ENCODE data around the gene HPS1.

HPS1 gene

DNA sequence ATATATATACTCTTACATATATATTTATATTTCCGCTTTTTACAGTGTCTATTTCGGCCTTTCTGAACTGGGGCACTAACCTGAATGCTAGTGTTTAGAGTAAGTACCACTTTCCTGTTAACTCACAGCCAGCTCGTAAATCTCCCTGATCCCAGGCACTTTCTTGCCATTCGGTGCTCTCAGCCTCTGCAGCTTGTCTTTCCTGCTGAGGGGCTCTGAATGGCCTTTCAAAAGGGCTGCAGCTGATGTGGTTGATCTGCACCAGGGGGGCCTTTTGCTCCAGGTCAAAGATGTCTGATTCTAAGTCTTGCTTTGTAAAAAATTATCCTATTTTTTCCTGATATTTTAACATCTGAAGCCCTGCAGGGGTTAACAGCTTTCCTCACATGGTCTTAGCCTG lies 25.5 kb upstream of the HPS1 start:
- Histone ChIP-seq H3K4me1 (ENCODE audit: control insufficient read depth, low read length) (peaks cover 54% of the 10 kb centered on the region), H4K20me1 (ENCODE audit: control insufficient read depth, insufficient read depth, low read depth, low read length) (no peaks in the 10 kb centered on the region), H3K9me3 (ENCODE audit: control insufficient read depth, insufficient read depth, low read length) (no peaks in the 10 kb centered on the region), H3K9me2 (replicated peaks; ENCODE audit: control insufficient read depth, low read length) (no peaks in the 10 kb centered on the region), H3K36me3 (ENCODE audit: control insufficient read depth, low read length) (no peaks in the 10 kb centered on the region), H3K4me2 (ENCODE audit: low read length) (no peak overlapping the region; the same call in 1 of the 2 replicates), H3F3A (ENCODE audit: control insufficient read depth, insufficient read depth) (no peaks in the 10 kb centered on the region), H3K79me2 (ENCODE audit: control insufficient read depth, low read length) (no peaks in the 10 kb centered on the region), H3K27ac (ENCODE audit: low read depth, low read length) (no peak overlapping the region), H3K27me3 (ENCODE audit: control insufficient read depth, low read length) (no peaks in the 10 kb centered on the region), H3K4me3 (ENCODE audit: low read length) (no peak overlapping the region)
- TF ChIP-seq EZH2phosphoT487 (IDR thresholded peaks at IDR 0.05; ENCODE audit: borderline replicate concordance, low read length), result no peak
- TF ChIP-seq, protein P1, sequence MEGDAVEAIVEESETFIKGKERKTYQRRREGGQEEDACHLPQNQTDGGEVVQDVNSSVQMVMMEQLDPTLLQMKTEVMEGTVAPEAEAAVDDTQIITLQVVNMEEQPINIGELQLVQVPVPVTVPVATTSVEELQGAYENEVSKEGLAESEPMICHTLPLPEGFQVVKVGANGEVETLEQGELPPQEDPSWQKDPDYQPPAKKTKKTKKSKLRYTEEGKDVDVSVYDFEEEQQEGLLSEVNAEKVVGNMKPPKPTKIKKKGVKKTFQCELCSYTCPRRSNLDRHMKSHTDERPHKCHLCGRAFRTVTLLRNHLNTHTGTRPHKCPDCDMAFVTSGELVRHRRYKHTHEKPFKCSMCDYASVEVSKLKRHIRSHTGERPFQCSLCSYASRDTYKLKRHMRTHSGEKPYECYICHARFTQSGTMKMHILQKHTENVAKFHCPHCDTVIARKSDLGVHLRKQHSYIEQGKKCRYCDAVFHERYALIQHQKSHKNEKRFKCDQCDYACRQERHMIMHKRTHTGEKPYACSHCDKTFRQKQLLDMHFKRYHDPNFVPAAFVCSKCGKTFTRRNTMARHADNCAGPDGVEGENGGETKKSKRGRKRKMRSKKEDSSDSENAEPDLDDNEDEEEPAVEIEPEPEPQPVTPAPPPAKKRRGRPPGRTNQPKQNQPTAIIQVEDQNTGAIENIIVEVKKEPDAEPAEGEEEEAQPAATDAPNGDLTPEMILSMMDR (IDR thresholded peaks at IDR 0.05; ENCODE audit: low read depth, low read length, poor library complexity, severe bottlenecking), result no peak

DNA sequence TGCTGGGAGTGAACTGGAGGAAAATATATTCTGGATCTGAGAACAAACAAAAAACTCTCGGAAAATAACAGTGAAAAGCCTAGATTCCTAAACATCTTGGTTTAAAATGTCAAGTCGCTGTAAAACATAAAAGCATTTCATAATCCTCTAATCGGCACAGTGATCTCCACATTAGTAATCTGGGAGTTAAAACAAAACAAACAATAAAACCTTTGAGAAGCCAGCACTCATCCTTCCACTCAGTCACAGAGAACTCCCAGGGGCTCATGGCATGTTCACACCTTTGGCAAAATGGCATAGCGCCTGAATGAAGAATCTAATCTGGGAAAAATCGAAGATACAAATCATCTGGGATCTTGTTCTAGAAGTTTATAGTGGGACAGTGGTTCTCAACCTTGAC lies 24.1 kb upstream of the HPS1 start:
- Histone ChIP-seq H3K27ac (ENCODE audit: low read depth, low read length) (no peak overlapping the region), H3K36me3 (ENCODE audit: control insufficient read depth, low read length) (no peaks in the 10 kb centered on the region), H3K4me2 (ENCODE audit: low read length) (no peak overlapping the region), H3K79me2 (ENCODE audit: control insufficient read depth, low read length) (no peaks in the 10 kb centered on the region), H3K9me3 (ENCODE audit: control insufficient read depth, insufficient read depth, low read length) (no peaks in the 10 kb centered on the region), H3K27me3 (ENCODE audit: control insufficient read depth, low read length) (no peaks in the 10 kb centered on the region), H3K4me3 (ENCODE audit: low read length) (no peak overlapping the region), H4K20me1 (ENCODE audit: control insufficient read depth, insufficient read depth, low read depth, low read length) (no peaks in the 10 kb centered on the region), H3K9me2 (replicated peaks; ENCODE audit: control insufficient read depth, low read length) (no peaks in the 10 kb centered on the region), H3K4me1 (ENCODE audit: control insufficient read depth, low read length) (peaks cover 57% of the 10 kb centered on the region), H3F3A (ENCODE audit: control insufficient read depth, insufficient read depth) (no peaks in the 10 kb centered on the region)
- TF ChIP-seq EZH2phosphoT487 (IDR thresholded peaks at IDR 0.05; ENCODE audit: borderline replicate concordance, low read length), result no peak
- TF ChIP-seq, protein P1 (IDR thresholded peaks at IDR 0.05; ENCODE audit: low read depth, low read length, poor library complexity, severe bottlenecking), result no peak

DNA sequence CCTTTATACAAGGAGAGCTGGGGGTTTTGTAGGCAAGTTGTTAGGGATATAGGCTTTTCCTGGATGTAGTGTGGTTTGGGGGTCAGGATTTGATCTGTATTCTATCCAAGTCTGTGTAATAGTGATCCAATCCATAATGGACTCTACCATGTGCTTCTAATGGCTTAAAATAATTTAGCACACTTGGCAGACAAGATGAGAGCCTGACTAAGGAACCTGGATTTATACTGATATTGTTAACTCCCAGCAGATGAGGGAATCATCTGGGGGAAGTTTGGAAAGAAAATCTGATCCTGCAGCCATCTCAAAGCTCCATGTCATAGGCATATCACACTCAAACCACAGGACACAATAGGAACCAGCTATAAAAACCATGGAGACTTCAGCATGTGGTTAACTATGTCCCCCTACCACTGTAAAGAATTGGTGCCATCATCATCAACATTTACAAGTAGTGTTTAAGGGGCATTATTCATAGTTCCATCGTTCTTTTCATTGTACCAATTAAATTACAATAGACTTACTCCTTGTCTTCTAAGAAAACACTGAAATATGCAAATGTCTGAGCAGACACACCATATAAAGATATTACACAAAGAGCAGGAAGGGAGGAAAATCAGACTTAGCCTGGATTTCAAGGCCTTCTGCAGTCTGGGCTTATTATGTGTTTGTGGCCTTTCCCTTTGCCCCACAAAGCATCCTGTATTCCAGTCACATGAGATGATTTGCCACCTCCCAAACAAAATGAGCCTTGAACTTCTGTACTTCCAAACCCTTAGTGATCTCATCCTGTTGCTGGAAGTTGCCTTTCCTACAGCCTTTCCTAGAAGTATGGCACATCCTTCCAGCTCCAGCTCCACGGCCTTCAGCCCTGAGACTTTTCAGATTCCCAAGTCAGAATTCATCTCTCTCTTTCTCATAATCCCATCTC lies 22.5 kb upstream of the HPS1 start:
- Histone ChIP-seq H3K9me2 (replicated peaks; ENCODE audit: control insufficient read depth, low read length) (no peaks in the 10 kb centered on the region), H3K9me3 (ENCODE audit: control insufficient read depth, insufficient read depth, low read length) (no peaks in the 10 kb centered on the region), H3K79me2 (ENCODE audit: control insufficient read depth, low read length) (no peaks in the 10 kb centered on the region), H3F3A (ENCODE audit: control insufficient read depth, insufficient read depth) (no peaks in the 10 kb centered on the region), H3K36me3 (ENCODE audit: control insufficient read depth, low read length) (no peaks in the 10 kb centered on the region), H4K20me1 (ENCODE audit: control insufficient read depth, insufficient read depth, low read depth, low read length) (no peaks in the 10 kb centered on the region), H3K4me3 (ENCODE audit: low read length) (no peak overlapping the region), H3K4me2 (ENCODE audit: low read length) (no peak overlapping the region), H3K4me1 (ENCODE audit: control insufficient read depth, low read length) (peaks cover 45% of the 10 kb centered on the region), H3K27me3 (ENCODE audit: control insufficient read depth, low read length) (peaks cover 7% of the 10 kb centered on the region), H3K27ac (ENCODE audit: low read depth, low read length) (no peak overlapping the region)
- TF ChIP-seq EZH2phosphoT487 (IDR thresholded peaks at IDR 0.05; ENCODE audit: borderline replicate concordance, low read length), result no peak
- TF ChIP-seq, protein P1 (IDR thresholded peaks at IDR 0.05; ENCODE audit: low read depth, low read length, poor library complexity, severe bottlenecking), result no peak

Data from DOHH2 (cell line).